Mucosa of gallbladder (tissue), 1 donor: ENCODE measurements around the gene CHN2. TPM values are rescaled to one million over a fixed set of nuclear protein-coding genes. Genes with fewer than 3 reads are reported as not detected.
"Not testable (repeated sequence)": the region's sequence is repeated elsewhere in the genome, so short reads cannot be mapped to it uniquely, and the experiment has no call there.

Experiments used
- DNase-seq: peaks from one replicate; pipeline ENCODE4 v3.0.0-alpha.2; 2020; ENCODE audit warnings: low spot score
- total RNA-seq: library from RNA; stranded (reverse); gene quantifications from one replicate; pipeline ENCODE4 v1.2.1, GENCODE V29; 2021
- donor health status: DM: no; HTN: no; CAD: no.

CHN2 gene
- total RNA-seq, 1 donor from 2014 or later, result 24.7 TPM

GRCh38 chr7:29488203-29488970 is 293.8 kb downstream of the CHN2 start:
- no peak for DNase-seq

GRCh38 chr7:29488977-29489376 is 294.4 kb downstream of the CHN2 start:
- no peak for DNase-seq

GRCh38 chr7:29490094-29490607 is 295.6 kb downstream of the CHN2 start:
- no peak for DNase-seq

GRCh38 chr7:29494350-29494749 is 299.8 kb downstream of the CHN2 start:
- no peak for DNase-seq

GRCh38 chr7:29495653-29496052 is 301.1 kb downstream of the CHN2 start:
- DNase-seq, result no peak

GRCh38 chr7:29496355-29497020 is 301.9 kb downstream of the CHN2 start:
- DNase-seq, result no peak

GRCh38 chr7:29499932-29500331 is 305.4 kb downstream of the CHN2 start:
- no peak for DNase-seq

GRCh38 chr7:29500719-29501118 is 306.1 kb downstream of the CHN2 start:
- DNase-seq, result no peak

GRCh38 chr7:29502133-29502532 is 307.6 kb downstream of the CHN2 start:
- no peak for DNase-seq

GRCh38 chr7:29505931-29506330 is 311.4 kb downstream of the CHN2 start:
- DNase-seq, result no peak

GRCh38 chr7:29508608-29509007 is 314.0 kb downstream of the CHN2 start:
- DNase-seq, result no peak

- no peak for DNase-seq
Measured at GRCh38 chr7:29510028-29510427, 315.5 kb downstream of the CHN2 start.

- DNase-seq, result no peak
Measured at GRCh38 chr7:29511337-29511736, 316.8 kb downstream of the CHN2 start.

GRCh38 chr7:29511851-29512250 is 317.3 kb downstream of the CHN2 start:
- DNase-seq, result no peak

- no peak for DNase-seq
Measured at GRCh38 chr7:29516491-29516890, 321.9 kb downstream of the CHN2 start.

- no peak for DNase-seq
Measured at GRCh38 chr7:29518616-29519015, 324.0 kb downstream of the CHN2 start.

- DNase-seq, result no peak
Measured at GRCh38 chr7:29523728-29524127, 329.2 kb downstream of the CHN2 start.

- no peak for DNase-seq
Measured at GRCh38 chr7:29527505-29528108, 333.0 kb downstream of the CHN2 start.

- not testable (repeated sequence) for DNase-seq
Measured at GRCh38 chr7:29528526-29528925, 334.0 kb downstream of the CHN2 start.
